Cardiac fibroblast (primary cell): Measurements from ENCODE around the gene SLC6A11.

ENCODE experiments used
- DNase-seq, 2 donors: peaks; one replicate each; pipeline versions ENCODE4 v3.0.0 to v3.0.0-alpha.2; 2010; ENCODE audit warnings: low read depth in 2 of 2
- H3K4me3 ChIP-seq, 2 donors: replicated peaks in 1 of 2; 1 replicate in 1 of 2; 2 replicates in 1 of 2; pipeline ENCODE4 v1.5.1; 2011; ENCODE audit warnings: low read depth in 2 of 2, low read length in 2 of 2, mild to moderate bottlenecking in 2 of 2, moderate library complexity in 1 of 2
- TF ChIP-seq, protein P1 (sequence below): IDR thresholded peaks from one replicate; pipeline ENCODE4 v1.5.1; 2011; ENCODE audit warnings: low read depth, mild to moderate bottlenecking, low read length, inconsistent platforms

The SLC6A11 gene

DNA sequence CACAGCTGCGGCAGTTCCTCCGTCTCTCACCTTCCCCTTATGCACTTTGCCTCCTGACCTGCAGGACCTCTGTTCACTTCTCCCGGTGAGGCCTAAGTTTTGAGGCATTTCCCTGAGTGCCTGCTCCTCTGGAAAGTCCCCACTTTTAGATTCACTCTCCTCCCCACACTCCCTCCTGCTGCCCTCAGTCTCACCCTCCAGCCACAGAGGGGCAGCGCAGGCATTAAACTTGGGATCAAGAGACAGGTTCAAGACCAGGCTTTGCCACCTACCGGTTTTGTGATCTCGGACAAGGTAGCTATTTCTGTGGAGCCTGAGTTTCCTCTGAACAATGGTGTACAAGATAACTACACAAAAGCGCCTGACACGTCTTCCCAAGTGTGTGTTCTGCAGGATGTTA, 19.4 kb downstream of the SLC6A11 start:
- no peak for DNase-seq
- no peak overlapping the region for H3K4me3 ChIP-seq
- TF ChIP-seq, protein P1, sequence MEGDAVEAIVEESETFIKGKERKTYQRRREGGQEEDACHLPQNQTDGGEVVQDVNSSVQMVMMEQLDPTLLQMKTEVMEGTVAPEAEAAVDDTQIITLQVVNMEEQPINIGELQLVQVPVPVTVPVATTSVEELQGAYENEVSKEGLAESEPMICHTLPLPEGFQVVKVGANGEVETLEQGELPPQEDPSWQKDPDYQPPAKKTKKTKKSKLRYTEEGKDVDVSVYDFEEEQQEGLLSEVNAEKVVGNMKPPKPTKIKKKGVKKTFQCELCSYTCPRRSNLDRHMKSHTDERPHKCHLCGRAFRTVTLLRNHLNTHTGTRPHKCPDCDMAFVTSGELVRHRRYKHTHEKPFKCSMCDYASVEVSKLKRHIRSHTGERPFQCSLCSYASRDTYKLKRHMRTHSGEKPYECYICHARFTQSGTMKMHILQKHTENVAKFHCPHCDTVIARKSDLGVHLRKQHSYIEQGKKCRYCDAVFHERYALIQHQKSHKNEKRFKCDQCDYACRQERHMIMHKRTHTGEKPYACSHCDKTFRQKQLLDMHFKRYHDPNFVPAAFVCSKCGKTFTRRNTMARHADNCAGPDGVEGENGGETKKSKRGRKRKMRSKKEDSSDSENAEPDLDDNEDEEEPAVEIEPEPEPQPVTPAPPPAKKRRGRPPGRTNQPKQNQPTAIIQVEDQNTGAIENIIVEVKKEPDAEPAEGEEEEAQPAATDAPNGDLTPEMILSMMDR, result no peak

DNA sequence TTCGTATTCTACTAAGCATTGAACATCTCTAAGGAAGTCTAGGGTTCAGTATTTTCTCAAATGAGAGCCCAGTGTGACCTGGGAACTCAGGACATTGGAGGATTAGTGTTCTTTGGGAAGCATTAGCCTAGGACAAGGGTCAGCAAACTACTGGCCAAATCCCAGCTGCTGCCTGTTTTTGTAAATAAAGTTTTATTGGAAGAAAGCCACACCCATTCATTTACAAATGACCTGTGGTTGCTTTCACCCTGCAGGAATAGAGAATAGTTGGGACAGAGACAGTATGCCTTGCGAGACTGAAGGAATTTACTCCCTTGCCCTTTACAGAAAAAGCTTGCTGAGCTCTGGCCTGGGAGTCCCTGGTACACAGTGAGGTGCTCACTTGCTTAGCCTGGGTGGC, 20.6 kb downstream of the SLC6A11 start:
- H3K4me3 ChIP-seq, result no peak overlapping the region
- TF ChIP-seq, protein P1, result no peak
- DNase-seq, result no peak

DNA sequence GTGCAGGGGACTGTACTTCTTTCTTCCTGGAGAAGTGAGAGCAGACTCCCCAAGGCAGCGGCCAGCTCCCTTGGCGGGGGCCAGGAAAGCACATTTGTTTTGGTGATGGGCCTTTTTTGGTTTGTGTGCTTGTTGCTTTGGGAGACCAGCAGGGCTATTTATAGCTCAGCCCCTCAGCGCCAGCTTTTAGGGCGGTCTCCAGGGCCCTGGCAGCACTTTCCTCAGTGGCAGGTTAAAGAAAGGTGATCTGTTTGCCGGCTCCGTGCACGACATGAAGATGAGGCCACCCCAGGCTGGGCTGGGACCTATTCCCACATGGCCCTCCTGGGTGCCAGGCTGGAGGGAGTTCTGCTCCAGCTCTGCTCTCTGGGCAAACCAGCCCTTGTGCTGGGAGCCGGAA, 21.8 kb downstream of the SLC6A11 start:
- TF ChIP-seq, protein P1, result no peak

DNA sequence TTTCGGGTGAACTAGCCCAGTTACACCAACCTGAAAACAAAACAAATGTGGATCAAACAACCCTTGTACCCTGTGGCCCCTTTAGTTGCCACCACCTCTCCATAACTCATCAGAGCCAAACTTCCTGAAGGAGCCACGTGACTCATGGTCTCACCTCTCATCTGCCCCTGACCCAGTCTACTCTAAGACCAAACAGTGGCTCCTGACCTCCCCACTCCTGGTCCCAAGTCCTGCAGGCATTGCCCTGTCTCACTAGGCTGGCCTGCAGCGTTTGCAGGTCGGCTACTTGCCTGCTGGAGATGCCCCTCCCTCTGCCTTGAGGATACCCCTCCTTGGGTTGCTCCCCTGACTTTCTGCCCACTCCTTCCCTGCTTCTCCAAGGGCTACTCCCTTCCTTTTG, 23.1 kb downstream of the SLC6A11 start:
- DNase-seq, result no peak
- TF ChIP-seq, protein P1, result no peak
- no peak overlapping the region for H3K4me3 ChIP-seq

More for the DNA sequence above, 21.8 kb downstream of the SLC6A11 start:
- no peak overlapping the region for H3K4me3 ChIP-seq
- no peak for DNase-seq

DNA sequence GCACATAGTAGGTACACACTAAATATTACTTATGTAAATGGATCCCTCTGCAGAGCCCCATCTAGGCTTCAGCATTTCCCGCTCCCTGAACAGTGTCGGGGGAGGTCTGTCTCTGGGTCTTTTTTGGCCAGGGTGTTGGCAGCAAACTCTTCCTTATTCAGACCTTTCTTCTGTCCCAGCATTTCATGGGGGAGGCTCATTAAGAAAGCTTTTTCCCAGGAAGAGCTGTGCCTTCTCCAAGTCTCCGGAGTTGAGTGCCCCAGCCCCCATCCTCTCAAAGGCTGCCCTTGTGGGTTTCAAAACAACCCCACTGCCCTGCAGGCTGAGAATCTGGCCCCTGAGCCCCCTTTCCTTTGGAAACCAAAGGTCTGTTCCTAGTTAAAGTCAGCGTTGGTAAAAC, 25.1 kb downstream of the SLC6A11 start:
- no peak for DNase-seq
- H3K4me3 ChIP-seq, result no peak overlapping the region
- TF ChIP-seq, protein P1, result no peak

DNA sequence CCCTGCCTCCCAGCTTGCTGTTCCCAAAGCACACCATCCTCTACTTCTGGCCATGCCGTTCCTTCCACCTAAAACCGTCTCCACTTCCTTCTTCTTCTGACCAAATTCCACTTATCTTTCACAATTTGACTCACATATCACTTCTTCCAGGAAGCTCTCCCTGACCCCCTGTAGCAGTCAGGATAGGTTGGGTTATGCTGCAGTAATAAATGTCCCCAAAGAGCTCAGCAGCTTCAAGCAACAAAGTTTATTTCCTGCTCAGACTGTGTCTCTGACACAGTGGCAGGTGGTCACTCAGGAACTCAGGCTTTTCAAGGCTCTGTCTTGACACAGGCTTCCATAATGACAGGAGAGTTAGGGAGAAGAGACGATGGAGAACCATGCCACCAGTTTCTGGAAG, 27.4 kb downstream of the SLC6A11 start:
- no peak for DNase-seq
- no peak overlapping the region for H3K4me3 ChIP-seq
- TF ChIP-seq, protein P1, result no peak

DNA sequence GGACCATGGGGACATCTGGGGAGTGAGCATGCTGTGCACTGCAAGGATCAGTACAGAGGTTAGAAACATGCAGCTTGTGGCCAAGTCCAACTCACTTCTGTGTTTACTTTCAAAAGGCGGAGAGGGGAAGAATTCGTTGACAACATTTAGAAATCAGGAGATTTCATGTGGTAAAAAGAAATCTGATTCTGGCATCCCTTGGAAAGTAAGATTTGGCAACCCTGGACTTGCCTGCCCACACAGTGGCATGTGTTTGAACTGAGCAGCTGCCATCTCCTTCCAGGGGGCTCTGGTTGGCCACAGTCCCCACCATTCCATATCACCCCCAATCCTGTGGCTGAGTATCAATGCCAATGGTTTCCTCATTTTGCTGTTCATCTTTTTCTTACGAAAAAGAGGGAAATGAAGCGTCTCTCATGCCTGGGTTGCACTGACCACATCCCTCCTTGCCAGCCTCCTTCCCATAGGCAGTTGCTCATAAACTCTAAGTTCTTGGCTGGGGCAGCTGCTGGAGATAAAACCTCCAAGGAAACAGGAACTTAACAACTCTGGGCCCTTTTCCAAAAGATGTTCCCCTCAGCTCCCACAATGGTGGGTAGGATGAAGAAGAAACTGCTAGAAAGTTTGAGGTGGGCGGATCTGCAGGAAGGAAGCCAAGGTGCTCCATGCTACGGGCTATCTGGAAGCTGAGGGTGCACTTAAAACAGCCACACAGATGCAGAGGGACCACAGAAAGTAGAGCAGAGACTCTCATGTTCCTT, 29.2 kb downstream of the SLC6A11 start:
- TF ChIP-seq, protein P1, result no peak
- no peak for DNase-seq
- H3K4me3 ChIP-seq, result no peak overlapping the region
